ENCODE results near the gene MRPL37.

GRCh38 chr1:54222711-54223110 is 22.7 kb downstream of the MRPL37 start:
- TF ChIP-seq, protein P1, sequence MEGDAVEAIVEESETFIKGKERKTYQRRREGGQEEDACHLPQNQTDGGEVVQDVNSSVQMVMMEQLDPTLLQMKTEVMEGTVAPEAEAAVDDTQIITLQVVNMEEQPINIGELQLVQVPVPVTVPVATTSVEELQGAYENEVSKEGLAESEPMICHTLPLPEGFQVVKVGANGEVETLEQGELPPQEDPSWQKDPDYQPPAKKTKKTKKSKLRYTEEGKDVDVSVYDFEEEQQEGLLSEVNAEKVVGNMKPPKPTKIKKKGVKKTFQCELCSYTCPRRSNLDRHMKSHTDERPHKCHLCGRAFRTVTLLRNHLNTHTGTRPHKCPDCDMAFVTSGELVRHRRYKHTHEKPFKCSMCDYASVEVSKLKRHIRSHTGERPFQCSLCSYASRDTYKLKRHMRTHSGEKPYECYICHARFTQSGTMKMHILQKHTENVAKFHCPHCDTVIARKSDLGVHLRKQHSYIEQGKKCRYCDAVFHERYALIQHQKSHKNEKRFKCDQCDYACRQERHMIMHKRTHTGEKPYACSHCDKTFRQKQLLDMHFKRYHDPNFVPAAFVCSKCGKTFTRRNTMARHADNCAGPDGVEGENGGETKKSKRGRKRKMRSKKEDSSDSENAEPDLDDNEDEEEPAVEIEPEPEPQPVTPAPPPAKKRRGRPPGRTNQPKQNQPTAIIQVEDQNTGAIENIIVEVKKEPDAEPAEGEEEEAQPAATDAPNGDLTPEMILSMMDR (IDR thresholded peaks at IDR 0.05), result no peak
- no peak for TF ChIP-seq POLR2A (IDR thresholded peaks at IDR 0.05)
